IMR-90 (cell line): Measurements from ENCODE around the gene LAMC3. TPM values are rescaled to one million over a fixed set of nuclear protein-coding genes. Genes with fewer than 3 reads are reported as not detected.

Source experiments
- ATAC-seq: fragments of 200-7000 bp; cut with Tn5 transposase; 2 replicates; pipeline ENCODE4 v1.9.1; 2020; ENCODE audit warnings: low read depth, mild to moderate bottlenecking, moderate library complexity
- BruUV-seq: library from RNA; stranded (reverse); fragments of 400-500 nt; replicated peaks from 2 replicates; lab custom pipeline; 2021; lab: Mats Ljungman, UMichigan
- CTCF ChIA-PET: fragments of 300-600 bp; formaldehyde crosslinking; extraction: SDS; loops from one replicate; lab custom pipeline; 2021; ENCODE audit warnings: antibody characterized with exemption; lab: Yijun Ruan, JAX
- POLR2A ChIA-PET: fragments of 300-600 bp; sonication (Branson Sonifier 250); formaldehyde crosslinking; loops from one replicate; lab custom pipeline; 2022; ENCODE audit warnings: antibody characterized with exemption; ENCODE audit not compliant: unreplicated experiment; lab: Charles Lee
- DNase-seq: peaks from one replicate; pipeline ENCODE4 v3.0.0; 2013
- H2AFZ ChIP-seq: replicated peaks from 2 replicates; pipeline ENCODE3; 2013; ENCODE audit warnings: low read length, mild to moderate bottlenecking; ENCODE audit not compliant: poor library complexity
- H2AK5ac ChIP-seq: 2 replicates; pipeline ENCODE4 v1.6.1; 2013; ENCODE audit warnings: low read depth, low read length, inconsistent platforms
- H2AK9ac ChIP-seq: replicated peaks from 2 replicates; pipeline ENCODE3; 2013; ENCODE audit warnings: mild to moderate bottlenecking, low read depth, low read length, moderate library complexity; ENCODE audit not compliant: poor library complexity
- H2BK120ac ChIP-seq: 2 replicates; pipeline ENCODE4 v1.6.1; 2013; ENCODE audit warnings: low read depth, low read length, inconsistent platforms
- H2BK15ac ChIP-seq: 3 replicates; pipeline ENCODE4 v1.6.1; 2013; ENCODE audit warnings: low read depth, low read length, inconsistent platforms
- H2BK20ac ChIP-seq: 2 replicates; pipeline ENCODE4 v1.6.1; 2013; ENCODE audit warnings: low read depth, mild to moderate bottlenecking, inconsistent platforms, low read length, moderate library complexity
- H2BK5ac ChIP-seq: 2 replicates; pipeline ENCODE4 v1.6.1; 2013; ENCODE audit warnings: mild to moderate bottlenecking, low read depth, low read length, inconsistent platforms; ENCODE audit not compliant: poor library complexity, severe bottlenecking
- H3K14ac ChIP-seq: replicated peaks from 2 replicates; pipeline ENCODE4 v1.6.1; 2013; ENCODE audit warnings: low read depth, low read length, inconsistent platforms
- H3K18ac ChIP-seq: 2 replicates; pipeline ENCODE4 v1.6.1; 2013; ENCODE audit warnings: low read depth, low read length, control low read depth
- H3K23ac ChIP-seq: 2 replicates; pipeline ENCODE4 v1.6.1; 2013; ENCODE audit warnings: low read depth, low read length, inconsistent platforms
- H3K27ac ChIP-seq: 2 replicates; pipeline ENCODE4 v1.5.1; 2013; ENCODE audit warnings: mild to moderate bottlenecking, control low read depth, low read length; ENCODE audit not compliant: insufficient read depth
- H3K27me3 ChIP-seq: 2 replicates; pipeline ENCODE4 v1.6.1; 2013; ENCODE audit warnings: low read length; ENCODE audit not compliant: control insufficient read depth, insufficient read depth
- H3K36me3 ChIP-seq: 2 replicates; pipeline ENCODE4 v1.6.1; 2013; ENCODE audit warnings: low read length, mixed read lengths; ENCODE audit not compliant: control insufficient read depth, insufficient read depth
- H3K4ac ChIP-seq: 2 replicates; pipeline ENCODE4 v1.6.1; 2013; ENCODE audit warnings: low read depth, low read length, inconsistent platforms
- H3K4me1 ChIP-seq: 2 replicates; pipeline ENCODE4 v1.6.1; 2013; ENCODE audit warnings: low read length, mixed read lengths; ENCODE audit not compliant: control insufficient read depth, insufficient read depth
- H3K4me2 ChIP-seq: 2 replicates; pipeline ENCODE4 v1.6.1; 2013; ENCODE audit warnings: low read depth, mild to moderate bottlenecking, control low read depth, low read length, moderate library complexity
- H3K4me3 ChIP-seq: 2 replicates; pipeline ENCODE4 v1.5.1; 2013; ENCODE audit warnings: low read depth, mild to moderate bottlenecking, control low read depth, low read length, moderate library complexity; ENCODE audit not compliant: insufficient read depth
- H3K56ac ChIP-seq: 2 replicates; pipeline ENCODE4 v1.6.1; 2013; ENCODE audit warnings: low read length, inconsistent platforms; ENCODE audit not compliant: insufficient read depth; ENCODE audit errors: extremely low read depth
- H3K79me1 ChIP-seq, 2 experiments: 2 replicates each; pipeline ENCODE4 v1.6.1; 2013; ENCODE audit warnings: low read length in 2 of 2, inconsistent platforms in 1 of 2, low read depth in 1 of 2
- H3K9ac ChIP-seq: 2 replicates; pipeline ENCODE4 v1.6.1; 2013; ENCODE audit warnings: low read depth, low read length, control low read depth
- H3K9me1 ChIP-seq: 2 replicates; pipeline ENCODE4 v1.6.1; 2013; ENCODE audit warnings: low read length, inconsistent platforms; ENCODE audit not compliant: insufficient read depth
- H3K9me3 ChIP-seq: 2 replicates; pipeline ENCODE4 v1.6.1; 2013; ENCODE audit warnings: low read length; ENCODE audit not compliant: control insufficient read depth, insufficient read depth
- H4K20me1 ChIP-seq: 2 replicates; pipeline ENCODE4 v1.6.1; 2013; ENCODE audit warnings: low read length, inconsistent platforms; ENCODE audit not compliant: insufficient read depth
- H4K5ac ChIP-seq: 2 replicates; pipeline ENCODE4 v1.6.1; 2013; ENCODE audit warnings: mild to moderate bottlenecking, low read depth, low read length, control low read depth
- H4K8ac ChIP-seq, 2 experiments: 2 replicates each; pipeline ENCODE4 v1.6.1; 2013; ENCODE audit warnings: low read depth in 2 of 2, low read length in 2 of 2, control low read depth in 1 of 2, inconsistent platforms in 1 of 2
- H4K91ac ChIP-seq: 2 replicates; pipeline ENCODE4 v1.6.1; 2013; ENCODE audit warnings: low read depth, low read length, inconsistent platforms; ENCODE audit not compliant: insufficient read depth
- MAFK ChIP-seq: IDR thresholded peaks from 2 replicates; pipeline ENCODE4 v1.6.1; 2012; ENCODE audit warnings: low read depth, low read length, improper control_type of control experiment
- NFE2L2 ChIP-seq: fragments of 150-350 bp; IDR thresholded peaks from 2 replicates; pipeline ENCODE4 v1.6.1; 2016; ENCODE audit warnings: low read depth, mild to moderate bottlenecking, low read length
- POLR2A ChIP-seq: IDR thresholded peaks from 2 replicates; pipeline ENCODE4 v1.6.1; 2012; ENCODE audit warnings: mild to moderate bottlenecking, low read depth, low read length
- SMC3 ChIP-seq: fragments of 150-350 bp; IDR thresholded peaks from 2 replicates; pipeline ENCODE4 v1.6.1; 2016; ENCODE audit warnings: low read depth, mild to moderate bottlenecking, antibody characterized with exemption, low read length, moderate library complexity
- USF2 ChIP-seq: fragments of 150-350 bp; IDR thresholded peaks from 2 replicates; pipeline ENCODE4 v1.6.1; 2017; ENCODE audit warnings: mild to moderate bottlenecking, antibody characterized with exemption, low read length, low read depth
- WGBS, 2 experiments: methylation state at CpG; one replicate each; pipeline versions ENCODE4 v1.1.5 to v1.1.7; 2013; ENCODE audit warnings: missing lambda C conversion rate in 2 of 2; ENCODE audit not compliant: insufficient read length in 1 of 2; ENCODE audit errors: extremely low coverage in 2 of 2; 5-methylcytosine and 5-hydroxymethylcytosine counted together
- dilution Hi-C: fragments of 300-500 bp; cut with HindIII; formaldehyde crosslinking; loops from one replicate; pipeline ENCODE4 v1.14.3; 2018; ENCODE audit warnings: low sequenced_read_pairs; ENCODE audit not compliant: unreplicated experiment
- in situ Hi-C: fragments of 300-500 bp; cut with MboI; formaldehyde crosslinking; loops from 3 replicates; pipeline ENCODE4 v1.14.3; 2019; ENCODE audit warnings: low sequenced_read_pairs, inconsistent platforms, mixed read lengths
- intact Hi-C: fragments of 100-400 bp; cut with micrococcal nuclease; formaldehyde crosslinking; loops from 2 replicates; pipeline ENCODE4 v1.10.0; 2022
- polyA plus RNA-seq, 3 experiments: library from polyadenylated mRNA; depleted of rRNA; stranded (reverse); fragments of >200 nt; gene quantifications; 2 replicates each; pipeline ENCODE4 v1.2.3, GENCODE V29; 2012; ENCODE audit warnings: low replicate concordance in 1 of 3
- total RNA-seq: library from RNA; depleted of rRNA; stranded (reverse); fragments of >200 nt; gene quantifications from 2 replicates; pipeline ENCODE4 v1.2.3, GENCODE V29; 2012

Gene LAMC3
- total and polyA plus RNA-seq, 2 of the 4 experiments (the other 2 are of a cell fraction): not detected

- DNase-seq: no peak
- no TSS peak for BruUV-seq
- dilution Hi-C loops: no loop called here
- Histone ChIP-seq H3K9ac (no peak overlapping the region), H2AK5ac (no peak overlapping the region), H3K18ac (no peak overlapping the region), H4K91ac (no peak overlapping the region), H3K56ac (no peak overlapping the region), H2AK9ac (no peak overlapping the region), H3K4ac (no peak overlapping the region), H4K5ac (no peak overlapping the region), H2BK5ac (no peak overlapping the region), H3K9me3 (peaks cover 2% of the 10 kb centered on the region; the same call in 1 of the 2 replicates), H3K27ac (no peak overlapping the region), H2AFZ (peak overlapping the region; percentile 43), H3K4me3 (no peak overlapping the region), H3K4me2 (no peak overlapping the region), H2BK20ac (no peak overlapping the region), H2BK120ac (no peak overlapping the region), H3K9me1 (no peaks in the 10 kb centered on the region), H4K8ac (no peak overlapping the region), H3K79me1 (no peaks in the 10 kb centered on the region), H3K23ac (no peak overlapping the region), H2BK15ac (no peak overlapping the region), H4K20me1 (no peaks in the 10 kb centered on the region), H3K4me1 (no peaks in the 10 kb centered on the region), H3K36me3 (no peaks in the 10 kb centered on the region), H3K14ac (no peak overlapping the region), H3K27me3 (peaks cover 46% of the 10 kb centered on the region)
- CTCF ChIA-PET: interaction anchor here (0.6 kb wide), 1 partner anchor 17 kb away, joined by 4 read pairs; no protein-coding TSS in a partner anchor
- TF ChIP-seq NFE2L2 (no peak), MAFK (no peak), POLR2A (no peak), USF2 (no peak), SMC3 (no peak)
- no peak for ATAC-seq
- in situ Hi-C loops: no loop called here
- POLR2A ChIA-PET: interaction anchor here (0.6 kb wide), 1 partner anchor 13 kb away, joined by 3 read pairs; no protein-coding TSS in a partner anchor
- WGBS, 2 experiments: 45% methylated on average over 4 of the region's 18 CpGs; no CpG with 5 or more reads in 1 of the 2 experiments
- intact Hi-C loops: no loop called here
Observed at GRCh38 chr9:131039129-131039954, 30.4 kb downstream of the LAMC3 start.
